Endothelial cell of hepatic sinusoid (primary cell): Measurements from ENCODE around the gene CMTM2.

Experiments
- in situ Hi-C: cut with HindIII; loops from 2 replicates; pipeline ENCODE4 v1.10.0; 2017; ENCODE audit warnings: low sequenced_read_pairs

The CMTM2 gene

GRCh38 chr16:66580605-66581209, 1.4 kb downstream of the CMTM2 start:
- in situ Hi-C loops = loop anchor here (25.0 kb wide), 1 partner anchor 168 kb away; no protein-coding TSS in a partner anchor

- in situ Hi-C loops = loop anchor here (25.0 kb wide), 1 partner anchor 169 kb away; no protein-coding TSS in a partner anchor
Measured at GRCh38 chr16:66581246-66581952, 2.1 kb downstream of the CMTM2 start.

GRCh38 chr16:66585481-66586239, 6.4 kb downstream of the CMTM2 start:
- in situ Hi-C loops = loop anchor here (25.0 kb wide), 1 partner anchor 173 kb away; no protein-coding TSS in a partner anchor

GRCh38 chr16:66587881-66588600, 8.8 kb downstream of the CMTM2 start:
- in situ Hi-C loops = loop anchor here (25.0 kb wide), 1 partner anchor 176 kb away; no protein-coding TSS in a partner anchor

GRCh38 chr16:66588981-66589713, 9.9 kb downstream of the CMTM2 start:
- in situ Hi-C loops = loop anchor here (25.0 kb wide), 1 partner anchor 177 kb away; no protein-coding TSS in a partner anchor

- in situ Hi-C loops = loop anchor here (25.0 kb wide), 1 partner anchor 178 kb away; no protein-coding TSS in a partner anchor
Measured at GRCh38 chr16:66590322-66590721, 11.1 kb downstream of the CMTM2 start.

- in situ Hi-C loops = loop anchor here (25.0 kb wide), 1 partner anchor 179 kb away; no protein-coding TSS in a partner anchor
Measured at GRCh38 chr16:66591018-66591417, 11.8 kb downstream of the CMTM2 start.

- in situ Hi-C loops = loop anchor here (25.0 kb wide), 1 partner anchor 180 kb away; no protein-coding TSS in a partner anchor
Measured at GRCh38 chr16:66592241-66592640, 13.0 kb downstream of the CMTM2 start.

GRCh38 chr16:66592814-66593213, 13.6 kb downstream of the CMTM2 start:
- in situ Hi-C loops = loop anchor here (25.0 kb wide), 1 partner anchor 181 kb away; no protein-coding TSS in a partner anchor

- in situ Hi-C loops = loop anchor here (25.0 kb wide), 1 partner anchor 182 kb away; no protein-coding TSS in a partner anchor
Measured at GRCh38 chr16:66594739-66595138, 15.5 kb downstream of the CMTM2 start.

GRCh38 chr16:66596559-66596958, 17.3 kb downstream of the CMTM2 start:
- in situ Hi-C loops = loop anchor here (25.0 kb wide), 1 partner anchor 184 kb away; no protein-coding TSS in a partner anchor

- in situ Hi-C loops = loop anchor here (25.0 kb wide), 1 partner anchor 185 kb away; no protein-coding TSS in a partner anchor
Measured at GRCh38 chr16:66596986-66597848, 18.0 kb downstream of the CMTM2 start.

GRCh38 chr16:66598111-66598510, 18.8 kb downstream of the CMTM2 start:
- in situ Hi-C loops = loop anchor here (25.0 kb wide), 1 partner anchor 186 kb away; no protein-coding TSS in a partner anchor

GRCh38 chr16:66599726-66600125, 20.5 kb downstream of the CMTM2 start:
- in situ Hi-C loops = loop anchor here (25.0 kb wide), 1 partner anchor 187 kb away; no protein-coding TSS in a partner anchor

GRCh38 chr16:66600477-66600876, 21.2 kb downstream of the CMTM2 start:
- in situ Hi-C loops = no loop called here

GRCh38 chr16:66601471-66601870, 22.2 kb downstream of the CMTM2 start:
- in situ Hi-C loops = no loop called here

GRCh38 chr16:66603537-66604375, 24.5 kb downstream of the CMTM2 start:
- in situ Hi-C loops = no loop called here
